ENCODE measurements around the gene HSPBAP1. TPM values are rescaled to one million over a fixed set of nuclear protein-coding genes. Genes with fewer than 3 reads are reported as not detected.

HSPBAP1 gene
- total RNA-seq, 2 experiments from 2014 or later, result 4.0 to 4.2 TPM

GRCh38 chr3:122705379-122705778 lies 88.3 kb downstream of the HSPBAP1 start:
- CTCF ChIA-PET, result interaction anchor here (1.1 kb wide), 1 partner anchor 321 kb away, joined by 3 read pairs; the partner anchor contains the start of gene FAM162A
- TF ChIP-seq CTCF (IDR thresholded peaks at IDR 0.05), result no peak
- intact Hi-C loops (cut with micrococcal nuclease), result no loop called here
- no peak for DNase-seq
- H3K27ac Mint-ChIP-seq, result no peak overlapping the region
- H3K36me3 Mint-ChIP-seq (ENCODE audit: low read depth), result peaks cover 59% of the 10 kb centered on the region
- no peak overlapping the region for H3K4me3 Mint-ChIP-seq
- H3K27me3 Mint-ChIP-seq, result no peaks in the 10 kb centered on the region
- H3K4me1 Mint-ChIP-seq (ENCODE audit: low read depth), result peaks cover 20% of the 10 kb centered on the region
- H3K9me3 Mint-ChIP-seq, result no peaks in the 10 kb centered on the region
- POLR2A ChIA-PET, result no interaction called here
- ATAC-seq, result no peak

DNA sequence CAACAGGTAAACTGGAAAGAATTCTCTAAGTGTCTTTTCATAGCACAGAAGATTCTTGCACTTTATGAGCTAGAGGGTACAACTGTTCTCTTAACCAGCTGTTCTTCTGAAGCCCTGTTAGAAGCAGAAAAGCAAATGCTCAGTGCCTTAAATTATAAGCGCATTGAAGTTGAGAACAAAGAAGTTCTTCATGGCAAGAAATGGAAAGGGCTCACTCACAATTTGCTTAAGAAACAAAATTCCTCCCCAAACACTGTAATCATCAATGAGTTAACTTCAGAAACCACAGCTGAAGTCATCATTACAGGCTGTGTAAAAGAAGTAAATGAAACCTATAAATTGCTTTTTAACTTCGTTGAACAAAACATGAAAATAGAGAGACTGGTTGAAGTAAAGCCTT lies 93.4 kb downstream of the HSPBAP1 start:
- intact Hi-C loops (cut with micrococcal nuclease), result no loop called here
- CTCF ChIA-PET, result interaction anchor here (1.1 kb wide), 1 partner anchor 76 kb away, joined by 3 read pairs; no protein-coding TSS in a partner anchor
- Mint-ChIP-seq H3K36me3 (ENCODE audit: low read depth) (peaks cover 56% of the 10 kb centered on the region), H3K27ac (no peak overlapping the region), H3K9me3 (no peaks in the 10 kb centered on the region), H3K4me1 (ENCODE audit: low read depth) (peaks cover 10% of the 10 kb centered on the region), H3K4me3 (no peak overlapping the region), H3K27me3 (no peaks in the 10 kb centered on the region)
- DNase-seq (no peak), ATAC-seq (no peak)
- no peak for TF ChIP-seq CTCF (IDR thresholded peaks at IDR 0.05)
- POLR2A ChIA-PET, result interaction anchor here (0.8 to 1.4 kb wide), 3 partner anchors 10 to 16 kb away, joined by 3 read pairs; no protein-coding TSS in a partner anchor

- ATAC-seq (no peak), DNase-seq (no peak)
- H3K36me3 Mint-ChIP-seq (ENCODE audit: low read depth), result peaks cover 56% of the 10 kb centered on the region
- POLR2A ChIA-PET, result no interaction called here
- TF ChIP-seq CTCF (IDR thresholded peaks at IDR 0.05), result no peak
- no peak overlapping the region for H3K4me3 Mint-ChIP-seq
- H3K9me3 Mint-ChIP-seq, result no peaks in the 10 kb centered on the region
- CTCF ChIA-PET, result interaction anchor here (0.7 kb wide), 1 partner anchor 19 kb away, joined by 3 read pairs; no protein-coding TSS in a partner anchor
- H3K4me1 Mint-ChIP-seq (ENCODE audit: low read depth), result peaks cover 12% of the 10 kb centered on the region
- no peaks in the 10 kb centered on the region for H3K27me3 Mint-ChIP-seq
- intact Hi-C loops (cut with micrococcal nuclease), result no loop called here
- no peak overlapping the region for H3K27ac Mint-ChIP-seq
Observed at GRCh38 chr3:122697952-122698620, 95.5 kb downstream of the HSPBAP1 start.

DNA sequence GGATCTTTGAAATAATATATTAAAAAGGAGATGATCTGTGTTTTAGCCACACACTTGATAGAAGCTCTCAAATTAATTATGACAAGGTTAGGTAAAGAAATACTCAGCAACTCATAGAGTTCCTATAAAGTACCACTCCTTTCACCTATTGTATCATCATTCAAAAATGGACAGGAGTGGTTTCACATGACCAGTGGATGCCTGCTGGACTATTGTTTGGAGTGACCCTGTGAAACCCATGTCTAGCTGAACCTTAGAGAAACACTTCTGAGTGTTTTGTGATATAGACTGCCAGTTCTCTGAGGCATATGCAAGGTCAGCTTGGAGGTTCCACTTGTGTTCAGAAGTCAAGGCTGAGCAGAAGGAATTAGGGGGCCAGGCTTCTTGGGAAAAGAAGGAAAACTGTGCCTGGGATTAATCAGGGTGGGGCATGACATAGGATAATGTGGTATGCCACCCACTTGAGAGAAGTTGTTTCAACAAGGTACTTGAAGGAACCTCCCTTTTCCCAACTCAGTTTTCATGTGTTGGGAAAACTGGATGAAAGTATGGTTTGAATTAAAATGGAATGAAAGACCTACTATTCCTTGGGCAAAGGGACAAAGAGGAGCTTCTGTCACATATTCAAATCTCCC lies 97.6 kb downstream of the HSPBAP1 start:
- TF ChIP-seq CTCF (IDR thresholded peaks at IDR 0.05), result no peak
- Mint-ChIP-seq H3K4me3 (no peak overlapping the region), H3K36me3 (ENCODE audit: low read depth) (peaks cover 64% of the 10 kb centered on the region), H3K9me3 (no peaks in the 10 kb centered on the region), H3K27ac (no peak overlapping the region), H3K27me3 (no peaks in the 10 kb centered on the region), H3K4me1 (ENCODE audit: low read depth) (peaks cover 10% of the 10 kb centered on the region)
- ATAC-seq (no peak), DNase-seq (no peak)
- POLR2A ChIA-PET, result interaction anchor here (0.6 to 1.5 kb wide), 2 partner anchors 12 to 536 kb away, joined by 3 to 4 read pairs; no protein-coding TSS in a partner anchor
- intact Hi-C loops (cut with micrococcal nuclease), result no loop called here
- CTCF ChIA-PET, result interaction anchor here (1.0 to 1.6 kb wide), 4 partner anchors 9 to 17 kb away, joined by 3 to 4 read pairs (median 4); no protein-coding TSS in a partner anchor

- Mint-ChIP-seq H3K4me1 (ENCODE audit: low read depth) (peaks cover 10% of the 10 kb centered on the region), H3K4me3 (no peak overlapping the region), H3K27ac (peak overlapping the region; percentile 1), H3K36me3 (ENCODE audit: low read depth) (peaks cover 57% of the 10 kb centered on the region), H3K9me3 (no peaks in the 10 kb centered on the region), H3K27me3 (no peaks in the 10 kb centered on the region)
- TF ChIP-seq CTCF (IDR thresholded peaks at IDR 0.05), result no peak
- ChIA-PET CTCF (interaction anchor here (1.0 to 1.2 kb wide), 3 partner anchors 15 to 135 kb away, joined by 3 to 4 read pairs (median 3); no protein-coding TSS in a partner anchor), POLR2A (interaction anchor here (1.2 to 1.5 kb wide), 2 partner anchors 11 to 25 kb away, joined by 3 to 4 read pairs; no protein-coding TSS in a partner anchor)
- no peak for ATAC-seq
- intact Hi-C loops (cut with micrococcal nuclease), result no loop called here
- no peak for DNase-seq
Observed at GRCh38 chr3:122694966-122695365, 98.7 kb downstream of the HSPBAP1 start.

Measured in activated CD8-positive, alpha-beta T cell treated with anti-CD3 and anti-CD28 coated beads for 36 hours (primary cell).